HL-60 (cell line): ENCODE results near the gene UBN1.

ENCODE experiments used
- DNase-seq, 2 experiments: peaks; one replicate each; pipeline ENCODE4 v3.0.0-alpha.2; 2010 to 2020; ENCODE audit warnings: low read depth in 1 of 2, low spot score in 1 of 2
- H3K27ac ChIP-seq: fragments of 250-450 bp; sonication (Bioruptor Pico); replicated peaks from 2 replicates; pipeline ENCODE4 v1.5.1; 2020; ENCODE audit warnings: mild to moderate bottlenecking, moderate library complexity
- H3K27me3 ChIP-seq: fragments of 250-450 bp; sonication (Bioruptor Pico); 2 replicates; pipeline ENCODE4 v1.5.1; 2021; ENCODE audit warnings: mild to moderate bottlenecking, moderate library complexity; ENCODE audit not compliant: insufficient read depth, poor library complexity, severe bottlenecking
- H3K4me3 ChIP-seq: replicated peaks from 2 replicates; pipeline ENCODE4 v1.5.1; 2011; ENCODE audit warnings: mild to moderate bottlenecking, control low read depth, low read length; ENCODE audit not compliant: insufficient read depth
- CTCF ChIP-seq: IDR thresholded peaks from one replicate; pipeline ENCODE4 v1.5.1; 2011; ENCODE audit warnings: low read length, control low read depth, inconsistent platforms; ENCODE audit not compliant: insufficient read depth
- GABPA ChIP-seq: IDR thresholded peaks from 2 replicates; pipeline ENCODE4 v1.6.1; 2012; ENCODE audit warnings: low read depth
- POLR2AphosphoS5 ChIP-seq: IDR thresholded peaks from 2 replicates; pipeline ENCODE4 v1.6.1; 2012; ENCODE audit warnings: low read depth
- SPI1 ChIP-seq: IDR thresholded peaks from 2 replicates; pipeline ENCODE4 v1.6.1; 2012; ENCODE audit warnings: low read depth, mild to moderate bottlenecking, borderline replicate concordance
- TF ChIP-seq, protein P1 (sequence below): IDR thresholded peaks from 2 replicates; pipeline ENCODE4 v1.6.1; 2012; ENCODE audit warnings: low read depth; ENCODE audit not compliant: insufficient replicate concordance

The UBN1 gene

DNA sequence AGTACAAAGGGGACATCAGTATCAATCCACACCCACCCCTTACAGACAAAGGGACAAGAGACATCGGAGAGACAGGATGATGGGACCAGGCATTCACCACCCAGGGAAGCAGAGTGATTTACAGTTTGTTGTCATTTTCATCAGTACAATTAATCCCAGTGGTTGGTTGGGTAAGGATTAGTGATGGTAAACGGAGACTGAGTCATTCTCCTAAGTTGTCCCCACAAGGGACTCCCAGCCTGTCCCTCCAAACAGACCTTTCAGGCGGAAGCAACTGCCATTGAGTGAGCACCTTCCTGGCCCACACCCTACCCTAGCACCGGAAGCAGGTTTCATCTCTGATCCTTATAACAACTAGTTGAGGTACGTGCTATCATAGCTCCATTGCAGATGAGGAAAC, 78.5 kb downstream of the UBN1 start:
- TF ChIP-seq CTCF (no peak), GABPA (no peak), POLR2AphosphoS5 (no peak), SPI1 (no peak)
- TF ChIP-seq, protein P1, sequence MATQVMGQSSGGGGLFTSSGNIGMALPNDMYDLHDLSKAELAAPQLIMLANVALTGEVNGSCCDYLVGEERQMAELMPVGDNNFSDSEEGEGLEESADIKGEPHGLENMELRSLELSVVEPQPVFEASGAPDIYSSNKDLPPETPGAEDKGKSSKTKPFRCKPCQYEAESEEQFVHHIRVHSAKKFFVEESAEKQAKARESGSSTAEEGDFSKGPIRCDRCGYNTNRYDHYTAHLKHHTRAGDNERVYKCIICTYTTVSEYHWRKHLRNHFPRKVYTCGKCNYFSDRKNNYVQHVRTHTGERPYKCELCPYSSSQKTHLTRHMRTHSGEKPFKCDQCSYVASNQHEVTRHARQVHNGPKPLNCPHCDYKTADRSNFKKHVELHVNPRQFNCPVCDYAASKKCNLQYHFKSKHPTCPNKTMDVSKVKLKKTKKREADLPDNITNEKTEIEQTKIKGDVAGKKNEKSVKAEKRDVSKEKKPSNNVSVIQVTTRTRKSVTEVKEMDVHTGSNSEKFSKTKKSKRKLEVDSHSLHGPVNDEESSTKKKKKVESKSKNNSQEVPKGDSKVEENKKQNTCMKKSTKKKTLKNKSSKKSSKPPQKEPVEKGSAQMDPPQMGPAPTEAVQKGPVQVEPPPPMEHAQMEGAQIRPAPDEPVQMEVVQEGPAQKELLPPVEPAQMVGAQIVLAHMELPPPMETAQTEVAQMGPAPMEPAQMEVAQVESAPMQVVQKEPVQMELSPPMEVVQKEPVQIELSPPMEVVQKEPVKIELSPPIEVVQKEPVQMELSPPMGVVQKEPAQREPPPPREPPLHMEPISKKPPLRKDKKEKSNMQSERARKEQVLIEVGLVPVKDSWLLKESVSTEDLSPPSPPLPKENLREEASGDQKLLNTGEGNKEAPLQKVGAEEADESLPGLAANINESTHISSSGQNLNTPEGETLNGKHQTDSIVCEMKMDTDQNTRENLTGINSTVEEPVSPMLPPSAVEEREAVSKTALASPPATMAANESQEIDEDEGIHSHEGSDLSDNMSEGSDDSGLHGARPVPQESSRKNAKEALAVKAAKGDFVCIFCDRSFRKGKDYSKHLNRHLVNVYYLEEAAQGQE: no peak
- H3K4me3 ChIP-seq: no peak overlapping the region

GRCh38 chr16:4926928-4927327, 79.6 kb downstream of the UBN1 start:
- DNase-seq: no peak
- TF ChIP-seq GABPA: no peak
- TF ChIP-seq CTCF: no peak
- TF ChIP-seq POLR2AphosphoS5: no peak
- TF ChIP-seq, protein P1: no peak
- H3K27ac ChIP-seq: no peak overlapping the region
- H3K27me3 ChIP-seq: no peaks in the 10 kb centered on the region
- no peak overlapping the region for H3K4me3 ChIP-seq

More for the DNA sequence above, 78.5 kb downstream of the UBN1 start:
- no peak for DNase-seq
- H3K27ac ChIP-seq: no peak overlapping the region
- H3K27me3 ChIP-seq: no peaks in the 10 kb centered on the region

DNA sequence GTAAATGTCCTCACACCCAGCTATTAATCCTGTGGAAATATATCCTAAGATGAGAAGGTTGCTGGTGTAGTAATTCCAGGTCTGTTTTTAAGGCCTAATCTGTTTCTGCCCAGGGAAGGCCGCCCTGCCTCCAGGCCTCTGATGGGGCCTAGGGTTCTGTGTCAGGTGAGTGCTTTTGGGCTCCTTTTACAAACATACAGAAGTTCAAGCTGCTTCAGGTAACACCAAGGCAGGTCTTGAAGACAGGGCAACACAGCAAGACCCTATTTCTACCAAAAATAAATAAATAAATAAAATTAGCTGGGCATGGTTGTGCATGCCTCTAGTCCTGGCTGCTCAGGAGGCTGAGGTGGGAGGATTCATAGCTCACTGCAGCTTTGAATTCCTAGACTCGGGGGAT, 80.4 kb downstream of the UBN1 start:
- Histone ChIP-seq H3K27me3 (no peaks in the 10 kb centered on the region), H3K4me3 (no peak overlapping the region), H3K27ac (no peak overlapping the region)
- DNase-seq: no peak
- TF ChIP-seq SPI1 (no peak), CTCF (no peak), GABPA (no peak)
- TF ChIP-seq, protein P1: no peak
